Stomach (tissue), 4 donors: ENCODE data around the gene STRIP1.

Experiments
- EP300 ChIP-seq: sonication (generic); formaldehyde crosslinking; IDR thresholded peaks from one replicate; pipeline ENCODE4 v1.6.1; 2017; ENCODE audit warnings: antibody characterized with exemption
- POLR2AphosphoS5 ChIP-seq, 3 donors: sonication (generic); formaldehyde crosslinking; IDR thresholded peaks; one replicate each; pipeline ENCODE4 v1.6.1; 2016; ENCODE audit warnings: antibody characterized with exemption in 3 of 3

GRCh38 chr1:110097507-110098221 is 63.2 kb downstream of the STRIP1 start:
- TF ChIP-seq EP300 (no peak), POLR2AphosphoS5 (IDR thresholded peaks at IDR 0.05) (no peak)
